HG03571 (cell line): ENCODE results near the gene PTF1A.

ENCODE experiments used
- ATAC-seq: cut with Tn5 transposase; IDR thresholded peaks from one replicate; pipeline ENCODE4 v1.9.1; 2021; ENCODE audit not compliant: unreplicated experiment

Gene PTF1A

DNA sequence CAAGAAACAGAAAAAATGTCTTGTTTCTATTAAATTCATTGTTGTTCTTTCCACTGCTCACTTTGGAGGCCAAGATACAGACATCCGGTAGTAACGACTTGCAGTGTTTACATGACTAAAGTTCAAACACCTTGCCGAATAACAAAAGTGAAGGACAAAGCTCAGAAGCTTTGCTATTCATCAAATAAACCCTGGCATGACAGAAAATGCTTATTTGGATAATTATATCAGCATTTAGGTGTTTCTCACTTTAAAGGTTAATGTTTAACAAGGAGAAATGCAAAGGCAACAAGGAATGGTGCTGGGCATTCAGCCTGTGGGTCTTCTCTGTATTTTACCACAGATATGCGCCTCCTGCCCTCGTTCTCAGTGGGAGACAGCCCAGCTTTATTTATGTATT lies 5.4 kb upstream of the PTF1A start:
- no peak for ATAC-seq

DNA sequence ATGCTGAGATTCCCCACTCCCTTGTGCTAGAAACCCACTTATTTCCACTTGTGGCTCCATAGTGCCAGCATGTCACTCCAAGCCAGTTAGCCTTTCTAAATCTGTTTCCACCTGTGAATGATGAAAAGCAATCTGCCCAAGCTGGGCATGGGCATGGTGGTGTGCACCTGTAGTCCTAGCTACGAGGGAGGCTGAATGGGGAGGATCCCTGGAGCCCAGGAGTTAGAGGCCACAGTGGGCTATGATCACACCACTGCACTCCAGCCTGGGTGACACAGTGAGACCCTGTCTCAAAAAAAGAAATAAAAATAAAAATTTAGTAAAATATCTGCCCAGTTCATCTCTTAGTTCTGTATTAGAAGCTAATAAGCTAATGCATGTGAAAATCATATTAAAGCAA lies 5.0 kb upstream of the PTF1A start:
- no peak for ATAC-seq

DNA sequence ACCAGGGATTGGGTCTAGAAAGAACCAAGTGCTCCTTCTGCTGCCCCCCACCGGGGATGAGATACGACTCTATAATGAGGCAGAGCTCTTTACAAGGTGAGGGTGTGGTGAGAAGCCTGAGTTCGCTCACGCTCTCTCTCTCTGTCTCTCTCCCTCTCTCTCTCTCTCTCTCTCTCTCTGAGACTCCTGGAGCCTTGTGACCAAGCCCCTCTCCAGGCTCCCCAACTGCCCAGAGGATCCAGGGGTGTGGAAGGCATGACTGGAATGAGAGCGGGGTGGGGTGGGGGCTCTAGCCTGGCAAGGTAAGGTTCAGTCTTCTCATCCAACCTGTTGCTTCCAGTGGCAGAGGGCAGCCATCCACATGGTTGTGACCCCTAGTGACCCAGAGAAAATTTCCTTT lies 3.1 kb upstream of the PTF1A start:
- ATAC-seq = no peak

DNA sequence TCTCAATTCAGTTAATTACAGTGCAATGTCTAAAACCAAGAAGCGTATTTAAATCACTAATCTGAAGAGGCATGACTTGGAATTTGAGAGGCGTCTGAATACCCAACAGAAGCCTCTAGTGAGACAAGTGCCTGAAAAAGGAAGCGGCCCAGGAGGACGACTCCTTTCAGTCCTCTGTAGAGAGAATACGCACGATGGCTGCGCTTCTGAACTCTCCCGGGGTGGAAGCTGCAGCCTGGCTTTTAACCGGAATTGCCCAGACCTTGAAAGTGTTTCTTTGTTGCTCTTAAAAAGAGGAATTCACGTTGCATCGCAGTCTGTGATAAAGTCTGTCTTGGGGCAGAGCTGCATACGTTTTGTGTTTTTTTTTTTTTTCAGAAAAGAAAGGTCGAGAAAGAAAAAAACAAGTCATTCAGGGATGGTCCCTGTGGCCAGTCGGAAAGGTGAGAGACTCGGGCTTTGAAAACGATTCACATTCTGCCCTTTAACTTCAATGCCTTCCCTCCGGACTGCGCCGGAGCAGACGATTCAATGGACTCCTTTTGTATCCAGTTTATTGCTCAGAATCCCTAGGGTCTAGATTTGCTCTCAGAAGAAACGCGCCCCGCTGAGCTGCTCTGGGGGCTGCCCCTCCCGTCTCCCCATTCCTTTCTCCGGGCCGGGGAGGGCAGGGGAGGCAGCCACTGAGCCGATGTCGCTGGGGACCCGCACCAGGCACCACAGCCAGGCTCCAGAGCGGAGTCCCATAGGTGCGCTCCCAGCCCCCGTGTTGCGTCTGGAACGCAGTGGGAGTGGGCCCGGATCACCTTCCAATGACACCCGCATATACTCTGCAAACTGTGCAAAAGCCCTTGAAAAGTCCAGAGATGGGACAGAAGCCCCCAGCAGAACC lies 994 bp upstream of the PTF1A start:
- ATAC-seq = no peak

DNA sequence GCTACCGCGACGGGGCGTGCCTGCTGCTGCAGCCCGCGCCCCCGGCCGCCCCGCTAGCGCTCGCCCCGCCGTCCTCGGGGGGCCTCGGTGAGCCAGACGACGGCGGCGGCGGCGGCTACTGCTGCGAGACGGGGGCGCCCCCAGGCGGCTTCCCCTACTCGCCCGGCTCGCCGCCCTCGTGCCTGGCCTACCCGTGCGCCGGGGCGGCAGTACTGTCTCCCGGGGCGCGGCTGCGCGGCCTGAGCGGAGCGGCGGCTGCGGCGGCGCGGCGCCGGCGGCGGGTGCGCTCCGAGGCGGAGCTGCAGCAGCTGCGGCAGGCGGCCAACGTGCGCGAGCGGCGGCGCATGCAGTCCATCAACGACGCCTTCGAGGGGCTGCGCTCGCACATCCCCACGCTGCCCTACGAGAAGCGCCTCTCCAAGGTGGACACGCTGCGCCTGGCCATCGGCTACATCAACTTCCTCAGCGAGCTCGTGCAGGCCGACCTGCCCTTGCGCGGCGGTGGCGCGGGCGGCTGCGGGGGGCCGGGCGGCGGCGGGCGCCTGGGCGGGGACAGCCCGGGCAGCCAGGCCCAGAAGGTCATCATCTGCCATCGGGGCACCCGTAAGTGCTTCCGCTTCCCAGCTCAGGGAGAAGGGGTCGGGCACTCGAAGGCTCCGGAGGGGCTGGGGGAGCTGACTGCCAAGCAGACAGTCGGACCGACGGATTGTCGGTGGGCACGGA lies 761 bp downstream of the PTF1A start:
- no peak for ATAC-seq

DNA sequence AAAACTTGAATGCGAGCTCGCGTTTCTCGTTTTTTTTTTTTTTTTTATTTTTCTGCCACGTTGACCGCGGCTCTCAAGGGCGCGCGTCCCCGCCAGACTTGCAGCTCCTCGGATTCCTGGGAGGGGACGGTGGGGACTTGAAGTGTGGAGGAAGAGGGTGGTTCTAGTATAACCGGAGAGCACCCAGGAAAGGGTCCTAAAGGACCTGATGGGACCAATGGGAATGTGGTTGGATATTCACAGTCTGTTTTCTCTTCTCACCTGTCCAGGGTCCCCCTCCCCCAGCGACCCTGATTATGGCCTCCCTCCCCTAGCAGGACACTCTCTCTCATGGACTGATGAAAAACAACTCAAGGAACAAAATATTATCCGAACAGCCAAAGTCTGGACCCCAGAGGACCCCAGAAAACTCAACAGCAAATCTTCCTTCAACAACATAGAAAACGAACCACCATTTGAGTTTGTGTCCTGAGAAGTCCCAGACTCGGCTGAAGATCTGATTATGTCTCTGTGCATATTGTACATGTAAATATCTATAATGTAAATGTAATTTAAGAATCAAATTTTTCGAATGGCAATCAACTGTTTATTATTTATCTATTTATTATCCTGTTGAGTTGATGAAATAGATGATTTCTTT lies 1.4 kb downstream of the PTF1A start:
- ATAC-seq = no peak

DNA sequence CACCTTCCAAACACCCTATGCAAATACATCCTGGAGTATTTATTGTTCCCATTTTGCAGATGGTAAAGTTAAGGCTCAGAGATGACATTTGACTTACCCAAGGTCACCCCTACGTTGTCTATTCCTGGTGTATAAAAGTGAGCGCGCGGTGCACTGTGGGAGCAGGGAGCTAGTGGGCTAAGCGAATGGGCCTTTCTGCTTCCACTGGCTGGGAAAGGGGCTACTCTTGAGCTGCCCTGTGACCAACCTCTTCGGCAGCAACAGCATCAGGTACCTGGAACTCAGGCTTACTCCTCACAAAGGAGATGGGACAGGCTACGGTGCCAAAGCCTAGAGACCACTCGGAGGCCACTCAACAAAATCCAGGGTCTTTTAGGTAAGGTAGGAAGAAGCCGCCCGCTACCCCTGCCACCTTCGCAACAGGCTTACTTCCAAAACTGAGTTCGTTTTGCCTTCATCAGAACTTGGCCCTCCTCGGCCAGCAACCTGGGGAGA lies 2.4 kb downstream of the PTF1A start:
- ATAC-seq = no peak

DNA sequence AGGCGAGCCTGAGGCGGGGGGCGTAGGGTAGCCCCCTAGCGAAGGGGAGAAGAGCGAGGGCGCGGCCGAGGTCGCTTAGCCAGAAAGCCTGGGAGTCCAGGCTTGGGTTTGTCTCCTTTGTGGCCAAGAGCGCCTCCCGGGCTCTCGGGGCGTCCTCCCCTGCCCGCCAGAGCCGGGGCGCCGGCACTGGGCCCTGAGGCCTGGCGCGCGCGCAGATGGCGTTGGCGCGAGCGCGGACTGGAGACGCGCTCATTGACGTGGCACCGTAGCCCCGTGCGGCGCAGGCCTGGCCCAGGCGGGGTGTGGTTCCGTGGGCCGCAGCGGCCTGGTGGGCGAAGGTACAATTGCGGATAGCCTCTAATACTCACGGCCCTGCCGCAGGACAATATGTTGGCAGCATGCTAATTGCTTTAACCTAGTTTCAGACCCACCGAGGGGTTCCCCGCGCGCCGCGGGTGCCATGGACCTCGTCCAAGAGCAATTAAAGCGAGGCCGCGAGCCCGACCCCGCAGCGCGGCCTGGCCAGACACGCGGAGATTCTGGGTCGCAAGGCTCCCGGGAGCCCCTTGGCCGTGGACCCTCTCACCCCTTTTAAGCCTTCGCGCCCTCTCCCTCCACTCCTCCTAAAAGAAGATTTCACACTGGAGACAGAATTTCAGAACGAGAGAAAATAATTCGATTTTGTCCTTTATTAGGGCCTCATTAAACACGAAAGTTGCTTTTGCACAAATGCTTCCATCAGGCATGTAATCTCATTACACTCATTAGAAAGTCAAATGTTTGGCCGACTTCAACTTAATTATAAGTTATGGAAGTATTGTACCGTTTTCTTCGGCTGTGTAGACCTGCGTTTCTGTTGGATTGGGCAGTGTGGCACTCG lies 3.1 kb downstream of the PTF1A start:
- no peak for ATAC-seq

DNA sequence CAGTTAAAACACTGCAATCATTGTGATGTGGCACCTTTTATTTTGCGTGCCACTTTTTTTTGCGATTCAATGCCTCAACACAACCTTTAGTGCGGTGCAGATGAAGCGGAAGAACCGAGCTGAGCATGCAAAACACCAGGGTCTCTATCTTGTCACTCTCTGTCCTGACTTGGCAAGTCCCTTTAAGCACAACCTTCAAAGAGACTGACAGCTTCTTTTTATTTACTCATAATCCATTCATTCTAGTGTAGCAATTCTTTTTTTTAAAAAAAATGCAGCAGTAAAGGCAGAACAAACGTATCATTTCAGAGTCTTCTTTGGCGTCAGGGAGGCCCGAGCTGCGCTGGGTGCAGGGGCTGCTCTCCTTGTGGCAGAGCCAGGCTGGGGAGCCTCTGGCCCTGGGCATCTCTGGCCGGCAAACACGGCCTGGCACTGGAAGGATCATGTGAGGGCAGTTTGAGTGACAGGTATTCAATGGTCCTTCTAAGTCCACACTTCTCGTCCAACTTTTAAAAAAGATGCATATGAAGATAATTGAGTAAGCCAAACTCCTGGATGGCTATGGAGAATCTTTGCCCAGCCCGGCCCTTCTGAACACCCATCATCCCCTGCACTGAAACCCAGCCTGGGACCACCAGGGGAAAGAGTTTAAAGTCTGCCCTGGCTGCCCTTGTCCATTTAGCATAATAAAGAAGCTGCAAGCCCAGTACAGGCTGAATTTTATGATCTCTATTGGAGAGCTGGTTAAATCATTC lies 3.9 kb downstream of the PTF1A start:
- no peak for ATAC-seq

DNA sequence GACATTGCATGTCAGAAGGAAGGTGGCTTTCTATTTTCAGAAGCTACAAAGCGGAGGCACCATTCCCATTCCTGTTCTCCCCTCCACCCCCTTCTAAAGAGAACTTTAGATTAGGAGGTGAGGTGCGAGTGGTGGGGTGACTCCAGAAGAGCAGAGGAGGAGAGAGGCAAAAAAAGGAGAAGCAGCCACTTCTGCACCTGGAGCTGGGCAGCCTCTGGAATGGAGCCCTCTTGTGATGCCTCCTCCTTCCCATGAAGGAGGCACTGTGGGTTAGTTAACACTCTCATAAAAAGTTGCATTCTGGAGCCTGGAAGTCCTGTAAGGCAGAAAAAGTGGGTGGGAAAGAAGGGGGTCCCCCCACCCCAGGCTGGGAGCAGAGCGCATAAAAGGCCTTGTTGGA lies 4.8 kb downstream of the PTF1A start:
- ATAC-seq = no peak

DNA sequence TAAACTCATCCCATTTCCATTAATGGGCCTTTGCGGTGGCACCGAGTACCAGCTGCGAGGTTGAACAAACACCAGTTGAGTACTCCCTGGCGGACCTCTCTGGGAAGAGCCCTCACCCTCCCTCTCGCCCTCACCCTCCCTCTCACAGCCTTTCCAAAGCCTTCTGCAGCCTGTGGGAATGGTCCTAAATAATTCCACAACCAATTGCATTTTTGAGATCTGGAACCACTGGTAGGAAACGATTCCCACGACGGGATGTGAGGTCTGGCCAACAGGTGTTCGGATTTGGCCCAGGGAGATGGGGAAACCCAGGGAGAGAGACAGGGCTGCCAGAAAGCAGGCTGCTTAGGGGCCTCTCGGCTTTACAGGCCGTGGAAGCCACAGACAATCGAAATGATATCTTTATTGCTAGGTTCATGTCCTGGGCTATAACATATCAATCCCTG lies 5.3 kb downstream of the PTF1A start:
- ATAC-seq = no peak

DNA sequence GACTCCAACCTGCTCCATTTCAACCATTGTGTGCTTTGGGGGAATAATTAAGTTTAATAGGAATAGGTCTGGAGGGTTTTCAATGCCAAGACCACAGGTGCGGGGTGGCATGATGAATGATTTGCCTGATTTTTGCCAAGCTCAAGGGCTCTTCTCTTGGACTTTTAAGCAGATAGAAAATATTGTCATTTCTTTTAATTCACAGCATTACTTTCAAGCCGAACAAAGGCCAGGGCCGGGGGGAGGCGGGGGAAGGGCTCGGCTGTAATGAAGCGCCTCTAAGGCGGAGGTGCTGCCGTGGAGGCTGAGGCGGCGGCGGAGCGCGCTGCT lies 6.5 kb downstream of the PTF1A start:
- no peak for ATAC-seq

DNA sequence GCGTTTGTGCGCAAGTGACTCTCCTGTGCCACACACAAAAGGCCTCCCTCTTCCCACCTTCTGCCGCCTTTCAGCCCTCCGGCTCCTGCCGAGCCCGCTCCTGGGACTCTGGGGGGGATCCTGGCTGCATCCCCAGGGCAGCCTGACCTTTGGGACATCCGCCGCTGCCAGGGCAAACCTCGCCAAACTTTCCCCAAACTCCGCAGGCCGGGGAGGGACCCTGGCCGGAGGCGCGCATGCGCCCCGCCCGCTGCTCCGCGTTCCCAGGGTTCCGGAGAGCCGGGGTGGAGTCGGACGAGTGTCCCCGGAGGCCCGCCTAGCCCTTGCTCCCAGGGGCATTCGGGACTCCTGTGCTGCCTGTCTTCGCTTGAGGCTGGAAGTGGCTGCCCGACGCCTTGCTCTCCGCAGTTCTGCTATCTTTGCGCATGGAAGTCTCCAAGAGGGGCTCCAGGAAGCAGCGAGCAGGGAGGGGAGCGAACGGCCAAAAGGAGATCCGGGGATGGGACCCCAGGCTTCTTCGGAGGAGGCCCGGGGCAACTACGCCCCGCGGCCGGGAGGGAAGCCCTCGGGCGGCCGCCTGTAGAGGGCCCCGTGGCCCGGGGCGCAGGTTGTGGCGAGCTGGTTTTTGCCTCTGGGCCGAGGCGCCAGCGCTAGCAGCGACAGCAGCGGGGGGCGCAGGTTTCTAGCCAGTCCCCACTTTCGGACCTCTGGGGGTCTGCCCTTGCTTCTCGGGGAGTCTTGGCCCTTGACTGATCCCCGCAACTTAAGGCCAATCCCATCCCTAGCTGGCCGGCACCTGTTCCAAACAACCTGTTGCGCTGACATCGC lies 7.0 kb downstream of the PTF1A start:
- ATAC-seq = no peak

DNA sequence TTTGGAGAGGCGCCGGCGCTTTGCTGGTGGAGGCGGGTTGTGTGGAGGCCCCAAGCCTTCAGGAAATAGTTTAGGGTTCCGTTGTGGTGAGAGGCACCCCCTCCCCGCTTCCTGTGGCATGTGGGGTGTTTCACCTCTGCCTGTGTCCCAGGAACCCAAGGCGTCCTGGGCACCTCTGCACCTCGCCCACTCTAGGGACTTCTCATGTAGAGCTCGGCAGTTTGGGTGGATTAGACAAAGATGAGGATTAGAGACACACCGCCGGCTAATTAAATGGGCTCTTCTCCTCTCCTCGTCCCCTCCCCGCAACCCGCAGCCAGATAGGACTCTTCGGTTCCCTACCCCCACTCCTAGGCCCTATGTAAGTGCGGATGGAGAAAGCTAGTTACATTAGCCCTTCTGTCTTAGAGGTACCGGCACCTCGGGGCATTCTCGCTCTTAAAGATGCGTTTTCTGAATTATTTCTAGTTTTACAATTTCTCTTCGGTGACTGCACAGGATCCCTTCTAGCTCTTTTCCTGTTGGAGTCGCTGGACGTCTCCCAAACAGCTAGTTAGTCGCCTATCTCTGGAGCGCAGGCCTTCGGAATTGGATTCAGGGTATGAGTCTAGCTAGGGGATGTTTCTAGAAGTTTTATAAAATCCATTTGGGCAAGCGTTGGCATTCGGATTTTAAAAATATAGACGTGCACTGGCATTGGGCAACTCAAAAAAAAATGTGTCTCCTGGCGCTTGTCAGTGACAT lies 7.8 kb downstream of the PTF1A start:
- no peak for ATAC-seq

DNA sequence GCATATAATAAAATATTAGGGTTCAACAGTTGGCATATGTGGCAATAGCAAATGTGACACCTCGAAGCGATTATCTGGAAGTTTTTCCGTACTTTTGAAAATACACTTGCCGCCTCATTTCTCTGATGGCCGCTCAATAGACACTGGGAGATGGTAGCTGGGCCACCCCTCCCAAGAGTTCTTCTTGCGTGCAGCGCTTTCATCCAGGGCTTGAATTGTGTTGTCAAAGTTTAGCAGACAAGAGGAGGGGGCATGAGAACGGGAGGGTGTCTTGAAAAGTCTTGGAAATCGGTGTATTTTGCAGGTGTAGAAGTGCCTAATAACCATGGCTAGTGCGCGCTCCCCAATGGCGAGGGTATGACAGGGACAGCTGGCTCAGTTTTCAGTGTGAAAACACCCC lies 8.5 kb downstream of the PTF1A start:
- ATAC-seq = no peak

DNA sequence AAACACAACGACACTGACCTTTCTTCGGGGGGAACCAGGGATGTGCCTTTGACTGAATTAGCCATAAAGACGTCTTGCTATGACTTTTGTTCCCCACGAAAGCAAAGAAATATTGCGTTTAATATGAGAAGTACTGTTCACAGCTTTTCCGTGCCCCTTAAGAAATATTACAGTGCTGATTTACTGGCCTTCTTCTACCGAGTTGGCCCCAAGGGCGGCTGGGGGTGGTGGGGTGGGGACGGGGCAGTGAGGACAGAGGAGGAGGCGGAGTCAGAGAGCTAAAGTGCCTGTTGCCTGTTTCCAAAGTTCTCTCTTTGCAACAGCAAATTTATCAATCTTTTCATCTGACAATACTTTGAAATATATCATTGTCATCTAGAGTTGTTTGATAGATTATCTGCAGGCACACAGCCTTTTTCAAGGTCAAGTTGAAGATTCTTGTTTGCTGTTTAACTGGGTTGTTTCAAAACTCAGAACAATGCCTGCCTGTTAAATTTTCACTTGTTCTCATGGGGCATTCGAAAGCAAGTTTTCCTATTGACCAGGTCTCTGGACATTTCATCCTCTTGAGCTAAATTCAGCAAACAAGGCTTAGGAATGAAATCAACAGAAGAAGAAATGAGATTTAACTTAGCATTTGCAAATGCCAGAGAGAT lies 9.0 kb downstream of the PTF1A start:
- ATAC-seq = no peak

DNA sequence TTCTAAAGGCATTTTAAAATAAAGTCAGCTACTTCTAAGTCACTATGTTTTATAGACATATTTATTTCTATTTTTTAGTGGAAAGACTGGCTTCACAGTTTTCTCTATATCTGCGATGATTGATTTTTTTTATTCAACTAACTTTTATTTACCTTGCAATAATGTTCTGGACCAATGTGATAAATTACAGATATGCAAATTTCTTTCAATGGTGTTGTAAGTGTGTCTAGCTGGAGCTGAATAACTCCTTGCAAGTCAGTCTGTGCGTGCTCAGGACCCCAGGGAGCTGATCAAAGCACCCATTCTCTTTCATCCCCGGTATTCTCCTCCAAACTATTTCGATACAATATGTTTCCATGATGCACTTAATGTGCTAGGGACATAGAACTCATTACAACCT lies 9.7 kb downstream of the PTF1A start:
- ATAC-seq = no peak

DNA sequence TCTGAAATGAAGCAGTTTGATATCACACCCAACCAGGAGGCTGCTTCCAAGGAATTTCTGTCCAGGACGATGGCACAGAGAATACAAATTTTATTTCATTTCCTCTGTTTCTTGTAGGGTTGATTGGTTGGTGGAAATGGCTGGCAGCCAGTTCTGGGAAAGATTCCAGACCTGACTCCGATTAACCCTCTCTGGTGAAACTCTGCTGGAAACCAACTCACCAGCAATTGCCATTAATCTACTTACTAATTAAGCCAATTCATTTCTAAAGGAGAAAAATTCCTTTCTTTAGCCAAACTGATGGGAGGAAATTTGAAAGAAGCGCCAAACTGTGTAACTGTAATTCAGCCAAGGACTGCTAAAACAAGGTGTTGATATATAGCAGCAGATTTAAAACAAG lies 10.7 kb downstream of the PTF1A start:
- no peak for ATAC-seq
